IPS DF 6.9 (cell line): ENCODE measurements around the gene NEAT1.

Source experiments
- DNase-seq: peaks from one replicate; pipeline ENCODE4 v3.0.0-alpha.2; 2013; ENCODE audit warnings: low read depth, low spot score
- H3K27ac ChIP-seq: one replicate; pipeline ENCODE4 v1.5.1; 2013; ENCODE audit warnings: low read length, control low read depth
- H3K27me3 ChIP-seq: 2 replicates; pipeline ENCODE4 v1.6.1; 2013; ENCODE audit warnings: mild to moderate bottlenecking, low read length; ENCODE audit not compliant: control insufficient read depth, insufficient read depth
- H3K36me3 ChIP-seq: 2 replicates; pipeline ENCODE4 v1.6.1; 2013; ENCODE audit warnings: low read length; ENCODE audit not compliant: control insufficient read depth, insufficient read depth
- H3K4me1 ChIP-seq: 2 replicates; pipeline ENCODE4 v1.6.1; 2013; ENCODE audit warnings: low read length; ENCODE audit not compliant: control insufficient read depth, insufficient read depth
- H3K4me3 ChIP-seq: 2 replicates; pipeline ENCODE4 v1.5.1; 2013; ENCODE audit warnings: mild to moderate bottlenecking, low read length
- H3K9me3 ChIP-seq: 2 replicates; pipeline ENCODE4 v1.6.1; 2013; ENCODE audit warnings: low read length, inconsistent platforms; ENCODE audit not compliant: control insufficient read depth, insufficient read depth
- WGBS: extraction: QIAGEN DNeasy Blood & Tissue Kit; methylation state at CpG from one replicate; pipeline ENCODE4 v1.1.7; 2013; ENCODE audit warnings: mixed read lengths, missing lambda C conversion rate; ENCODE audit not compliant: insufficient read length, insufficient coverage; 5-methylcytosine and 5-hydroxymethylcytosine counted together

NEAT1 gene

GRCh38 chr11:65417702-65418430, 4.7 kb upstream of the NEAT1 start:
- H3K4me1 ChIP-seq, result peaks cover 18% of the 10 kb centered on the region
- no peak overlapping the region for H3K4me3 ChIP-seq
- H3K9me3 ChIP-seq, result no peaks in the 10 kb centered on the region
- DNase-seq, result no peak
- H3K27me3 ChIP-seq, result no peaks in the 10 kb centered on the region
- no peaks in the 10 kb centered on the region for H3K36me3 ChIP-seq
- no peak overlapping the region for H3K27ac ChIP-seq
- WGBS, result no CpG with 5 or more reads among the region's 19 CpGs

DNA sequence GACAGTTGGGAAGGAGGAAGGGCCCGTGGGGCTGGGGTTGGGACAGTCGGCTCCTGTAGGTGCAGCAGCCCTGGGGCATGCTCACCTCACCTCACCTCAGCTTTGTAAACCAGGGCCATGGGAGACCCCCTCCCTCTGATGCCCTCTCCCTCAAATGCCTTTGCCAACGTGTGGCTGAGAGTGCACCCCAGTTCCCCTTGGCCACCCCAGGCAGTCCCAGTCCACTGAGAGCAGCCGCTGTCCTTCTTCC, 4.2 kb upstream of the NEAT1 start:
- peaks cover 23% of the 10 kb centered on the region for H3K4me1 ChIP-seq
- no peaks in the 10 kb centered on the region for H3K27me3 ChIP-seq
- no peak for DNase-seq
- H3K36me3 ChIP-seq, result no peaks in the 10 kb centered on the region
- WGBS, result no CpG with 5 or more reads among the region's 4 CpGs
- no peak overlapping the region for H3K4me3 ChIP-seq
- H3K9me3 ChIP-seq, result no peaks in the 10 kb centered on the region
- no peak overlapping the region for H3K27ac ChIP-seq

DNA sequence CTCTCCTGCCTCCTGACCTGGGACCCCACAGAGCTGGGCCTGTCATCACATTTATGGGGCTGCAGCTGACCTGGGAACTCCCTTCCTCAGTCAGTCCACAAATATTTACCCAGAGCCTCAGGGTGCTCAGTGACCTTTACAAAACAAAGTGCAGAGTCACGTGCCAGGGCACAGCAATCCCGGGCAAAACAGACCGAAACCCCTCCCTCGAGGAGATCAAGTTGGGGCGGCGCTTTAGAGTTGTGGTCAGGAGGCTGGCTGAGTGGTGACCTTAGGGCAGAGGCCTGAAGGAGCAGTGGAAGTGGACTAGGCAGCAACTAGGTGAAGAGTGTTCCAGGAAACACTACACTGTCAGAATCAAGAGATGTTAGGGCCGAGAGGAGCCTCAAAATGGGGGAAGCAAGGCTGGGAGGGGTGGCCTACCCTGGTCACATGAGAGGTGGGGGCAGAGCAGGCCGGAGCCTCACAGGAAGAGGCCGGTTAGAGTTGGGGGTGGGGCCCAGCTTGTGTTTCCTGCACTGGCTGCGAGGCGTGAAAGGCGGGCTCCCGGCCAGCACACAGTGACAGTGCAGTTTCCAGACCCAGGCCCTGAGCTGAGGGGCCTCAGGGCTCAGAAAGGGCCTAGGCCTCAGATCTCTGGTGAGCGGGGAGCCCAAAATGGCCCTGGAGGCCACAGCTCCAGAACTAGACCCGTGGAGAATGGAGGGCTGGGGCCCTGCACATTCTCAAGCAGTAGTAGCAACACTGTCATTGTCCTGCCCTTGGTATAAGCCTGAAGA, 3.7 kb upstream of the NEAT1 start:
- Histone ChIP-seq H3K4me1 (peaks cover 27% of the 10 kb centered on the region), H3K36me3 (no peaks in the 10 kb centered on the region), H3K27me3 (no peaks in the 10 kb centered on the region), H3K9me3 (no peaks in the 10 kb centered on the region), H3K4me3 (no peak overlapping the region), H3K27ac (no peak overlapping the region)
- DNase-seq, result peak; percentile 76
- no CpG with 5 or more reads among the region's 15 CpGs for WGBS

DNA sequence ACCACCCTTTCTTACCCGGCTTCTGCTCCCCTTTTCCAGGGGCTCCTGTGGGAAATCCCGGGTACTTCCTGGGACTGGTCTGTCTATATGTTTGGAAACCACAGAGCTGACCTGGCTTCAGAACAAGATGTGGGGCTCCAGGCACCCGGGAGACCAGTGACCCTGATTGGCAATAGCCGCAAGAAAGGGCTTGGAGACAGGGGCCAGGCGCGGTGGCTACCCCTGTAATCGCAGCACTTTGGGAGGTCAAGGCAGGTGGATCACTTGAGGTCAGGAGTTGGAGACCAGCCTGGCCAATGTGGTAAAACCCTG, 3.2 kb upstream of the NEAT1 start:
- DNase-seq, result no peak
- Histone ChIP-seq H3K4me3 (no peak overlapping the region), H3K27me3 (no peaks in the 10 kb centered on the region), H3K4me1 (peaks cover 27% of the 10 kb centered on the region), H3K36me3 (no peaks in the 10 kb centered on the region), H3K27ac (no peak overlapping the region), H3K9me3 (no peaks in the 10 kb centered on the region)
- no CpG with 5 or more reads among the region's 7 CpGs for WGBS

- H3K27ac ChIP-seq, result no peak overlapping the region
- no peaks in the 10 kb centered on the region for H3K27me3 ChIP-seq
- no peak for DNase-seq
- peaks cover 29% of the 10 kb centered on the region for H3K4me1 ChIP-seq
- WGBS, result no CpG with 5 or more reads among the region's 6 CpGs
- no peaks in the 10 kb centered on the region for H3K36me3 ChIP-seq
- no peak overlapping the region for H3K4me3 ChIP-seq
- no peaks in the 10 kb centered on the region for H3K9me3 ChIP-seq
Measured at GRCh38 chr11:65419772-65420481, 2.7 kb upstream of the NEAT1 start.

DNA sequence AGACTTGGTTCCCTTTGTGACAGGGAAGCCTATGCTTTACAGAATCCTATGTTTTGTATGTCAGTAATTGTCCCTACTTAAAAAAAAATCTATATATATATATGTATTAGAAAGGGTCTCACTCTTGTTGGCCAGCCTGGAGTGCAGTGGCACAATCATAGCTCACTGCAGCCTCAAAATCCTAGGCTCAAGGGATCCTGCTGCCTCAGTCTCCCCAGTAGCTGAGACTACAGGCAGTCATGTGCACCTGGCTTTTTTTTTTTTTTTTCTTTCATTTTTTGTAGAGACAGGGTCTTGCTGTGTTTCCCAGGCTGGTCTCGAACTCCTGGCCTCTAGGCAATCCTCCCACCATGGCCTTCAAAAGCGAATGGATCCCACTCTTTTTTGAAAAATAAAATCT, 2.1 kb upstream of the NEAT1 start:
- peaks cover 29% of the 10 kb centered on the region for H3K4me1 ChIP-seq
- no peak for DNase-seq
- H3K36me3 ChIP-seq, result no peaks in the 10 kb centered on the region
- H3K27ac ChIP-seq, result no peak overlapping the region
- H3K9me3 ChIP-seq, result no peaks in the 10 kb centered on the region
- H3K4me3 ChIP-seq, result no peak overlapping the region
- no peaks in the 10 kb centered on the region for H3K27me3 ChIP-seq
- no CpG with 5 or more reads among the region's 2 CpGs for WGBS

DNA sequence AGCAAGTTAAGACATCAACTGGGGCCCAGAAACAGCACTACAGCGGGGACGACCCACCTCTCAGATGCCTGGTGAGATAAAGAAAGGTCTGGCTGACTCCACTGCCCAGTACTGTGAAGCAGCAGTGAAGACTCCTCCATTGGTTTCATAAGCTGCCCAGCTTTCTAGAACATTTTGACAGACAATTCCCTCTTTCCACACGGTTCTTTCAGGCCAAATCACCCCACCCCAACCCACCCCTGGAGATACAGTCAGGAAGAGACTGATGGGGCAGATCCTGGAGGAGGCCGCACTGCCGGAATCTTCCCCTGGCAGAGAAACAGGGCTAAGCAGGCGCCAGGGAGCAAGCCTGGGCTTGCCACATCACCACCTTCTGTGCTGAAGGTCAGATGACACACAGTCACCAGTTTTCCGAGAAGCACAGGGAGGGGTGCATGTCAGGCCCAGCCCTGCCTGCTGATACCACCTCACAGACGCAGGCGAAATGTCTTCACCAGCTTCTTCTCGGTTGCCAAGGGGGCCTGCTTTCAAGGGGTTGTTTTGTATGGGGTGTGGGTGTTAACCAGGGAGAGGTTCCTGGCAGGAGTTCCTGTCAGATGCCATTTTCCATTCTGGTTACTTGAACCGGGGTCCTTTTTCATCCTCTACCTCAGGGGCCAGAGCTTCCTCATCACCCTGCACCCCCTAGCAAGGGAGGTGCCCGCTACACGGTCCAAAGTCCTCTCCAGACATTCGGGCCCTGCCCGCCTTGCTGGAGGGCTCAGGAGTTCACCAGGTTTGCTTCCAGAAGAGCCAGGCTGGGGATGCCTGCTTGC, 1.4 kb upstream of the NEAT1 start:
- no peak for DNase-seq
- Histone ChIP-seq H3K36me3 (no peaks in the 10 kb centered on the region), H3K27ac (no peak overlapping the region), H3K9me3 (no peaks in the 10 kb centered on the region), H3K4me3 (no peak overlapping the region), H3K4me1 (peaks cover 29% of the 10 kb centered on the region), H3K27me3 (no peaks in the 10 kb centered on the region)
- WGBS, result no CpG with 5 or more reads among the region's 15 CpGs

DNA sequence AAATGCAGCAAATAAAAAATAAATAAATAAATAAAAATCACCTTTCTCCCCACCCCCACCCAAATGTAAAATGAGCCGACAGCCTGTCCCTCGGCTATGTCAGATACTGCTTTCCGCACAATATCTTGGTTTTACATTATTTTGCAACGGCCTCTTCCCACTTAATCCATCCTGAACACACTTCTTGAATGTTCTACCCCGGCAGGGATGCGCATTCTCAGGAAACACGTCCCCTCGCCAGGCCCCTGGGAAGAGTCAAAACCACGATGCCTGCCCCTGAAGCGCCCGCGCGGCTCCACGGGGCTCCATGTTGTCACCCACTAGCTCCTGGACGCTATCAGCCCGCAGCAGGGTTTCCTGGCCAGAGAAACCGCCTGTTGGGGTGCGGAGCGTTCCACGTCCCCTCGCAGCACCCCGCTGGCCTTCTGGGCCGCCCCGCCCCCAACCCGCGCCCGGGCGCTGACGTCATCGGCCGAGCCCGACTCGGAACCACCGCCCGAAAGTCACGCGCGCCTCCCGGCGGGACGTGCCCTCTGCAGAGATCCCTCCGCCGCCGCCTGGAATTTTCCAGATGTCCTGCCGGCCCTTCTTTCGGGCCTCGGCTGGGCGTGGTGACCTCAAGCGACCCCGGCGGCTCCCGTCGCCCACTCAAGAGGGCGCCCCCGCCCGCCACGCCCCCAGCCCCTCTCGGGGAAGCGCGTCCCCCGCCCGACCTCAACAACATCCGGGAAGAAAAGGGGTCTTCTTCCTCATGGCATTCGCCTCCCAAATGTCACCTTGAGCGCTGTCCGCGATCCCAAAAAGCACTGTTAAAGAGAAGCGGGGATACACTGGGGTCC, 585 bp upstream of the NEAT1 start:
- H3K27ac ChIP-seq, result no peak overlapping the region
- DNase-seq, result peak; percentile 73
- no peaks in the 10 kb centered on the region for H3K27me3 ChIP-seq
- no CpG with 5 or more reads among the region's 68 CpGs for whole genome bisulfite sequencing
- H3K9me3 ChIP-seq, result no peaks in the 10 kb centered on the region
- H3K36me3 ChIP-seq, result no peaks in the 10 kb centered on the region
- peaks cover 30% of the 10 kb centered on the region for H3K4me1 ChIP-seq
- H3K4me3 ChIP-seq, result peak overlapping the region; percentile 39; the same call in 1 of the 2 replicates

- Histone ChIP-seq H3K9me3 (no peaks in the 10 kb centered on the region), H3K27me3 (no peaks in the 10 kb centered on the region), H3K4me1 (peaks cover 25% of the 10 kb centered on the region), H3K36me3 (no peaks in the 10 kb centered on the region), H3K4me3 (peak overlapping the region; percentile 3; the same call in 1 of the 2 replicates), H3K27ac (no peak overlapping the region)
- WGBS, result no CpG with 5 or more reads among the region's 19 CpGs
- DNase-seq, result no peak
Measured at GRCh38 chr11:65423516-65424204, 1.1 kb downstream of the NEAT1 start.
